GM10266 (cell line): Measurements from ENCODE around the gene FRMD7.
"Not testable (repeated sequence)": the region's sequence is repeated elsewhere in the genome, so short reads cannot be mapped to it uniquely, and the experiment has no call there.

ENCODE experiments used
- DNase-seq: peaks from one replicate; pipeline ENCODE4 v3.0.0; 2012; ENCODE audit errors: extremely low spot score
- CTCF ChIP-seq: IDR thresholded peaks from 2 replicates; pipeline ENCODE4 v1.5.1; 2012; ENCODE audit warnings: mild to moderate bottlenecking, low read depth; ENCODE audit not compliant: control insufficient read depth, insufficient read depth; ENCODE audit errors: missing control alignments

FRMD7 gene, protein sequence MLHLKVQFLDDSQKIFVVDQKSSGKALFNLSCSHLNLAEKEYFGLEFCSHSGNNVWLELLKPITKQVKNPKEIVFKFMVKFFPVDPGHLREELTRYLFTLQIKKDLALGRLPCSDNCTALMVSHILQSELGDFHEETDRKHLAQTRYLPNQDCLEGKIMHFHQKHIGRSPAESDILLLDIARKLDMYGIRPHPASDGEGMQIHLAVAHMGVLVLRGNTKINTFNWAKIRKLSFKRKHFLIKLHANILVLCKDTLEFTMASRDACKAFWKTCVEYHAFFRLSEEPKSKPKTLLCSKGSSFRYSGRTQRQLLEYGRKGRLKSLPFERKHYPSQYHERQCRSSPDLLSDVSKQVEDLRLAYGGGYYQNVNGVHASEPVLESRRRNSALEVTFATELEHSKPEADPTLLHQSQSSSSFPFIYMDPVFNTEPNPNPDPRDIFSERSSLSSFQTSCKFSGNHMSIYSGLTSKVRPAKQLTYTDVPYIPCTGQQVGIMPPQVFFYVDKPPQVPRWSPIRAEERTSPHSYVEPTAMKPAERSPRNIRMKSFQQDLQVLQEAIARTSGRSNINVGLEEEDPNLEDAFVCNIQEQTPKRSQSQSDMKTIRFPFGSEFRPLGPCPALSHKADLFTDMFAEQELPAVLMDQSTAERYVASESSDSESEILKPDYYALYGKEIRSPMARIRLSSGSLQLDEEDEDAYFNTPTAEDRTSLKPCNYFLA

GRCh38 chrX:132127743-132128142 is at the start of gene FRMD7:
TSS of gene FRMD7 (minus strand) at chrX:132128020. CDS start at chrX:132127844, 176 bp downstream.
- no peak for TF ChIP-seq CTCF
- DNase-seq: no peak

DNA sequence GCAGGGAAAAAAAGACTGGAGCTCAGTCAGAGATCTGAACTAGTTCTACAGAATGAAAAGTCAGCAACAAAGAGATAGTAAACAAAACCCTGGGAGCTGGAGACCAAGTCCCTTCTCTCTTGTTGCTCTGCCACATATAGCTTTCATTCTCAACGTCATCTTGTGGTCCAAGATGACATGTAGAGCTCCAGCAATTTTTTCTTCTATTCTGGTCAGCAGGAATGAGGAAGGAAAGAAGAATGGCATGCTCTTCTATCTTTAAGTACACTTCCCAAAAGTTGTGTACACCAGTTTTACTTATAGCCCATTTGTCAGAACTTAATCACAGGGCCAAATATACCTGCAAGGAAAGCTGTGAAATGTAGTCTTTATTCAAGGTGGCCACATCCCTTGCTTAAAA is 45.8 kb upstream of the FRMD7 start:
- no peak for DNase-seq

DNA sequence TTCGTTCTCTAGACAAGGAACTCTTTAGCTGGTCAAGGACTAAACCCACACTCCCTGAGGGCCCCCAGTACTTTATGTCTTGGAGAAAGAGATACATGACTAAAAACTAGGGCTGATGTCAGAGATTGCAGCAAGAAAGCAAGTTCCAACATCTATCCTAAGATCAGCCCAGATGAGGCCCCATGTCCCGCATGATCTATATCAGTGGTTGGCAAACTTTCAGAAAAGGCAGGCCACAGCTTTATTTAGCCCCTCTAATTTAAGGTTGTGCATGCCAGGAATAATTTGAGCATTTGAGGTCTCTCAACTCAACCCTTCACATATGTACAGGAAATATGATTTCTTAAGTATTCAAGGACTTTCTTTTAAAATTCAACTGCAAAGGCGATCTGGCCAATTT is 44.1 kb upstream of the FRMD7 start:
- DNase-seq: no peak
- TF ChIP-seq CTCF: no peak

More for the DNA sequence above, 45.8 kb upstream of the FRMD7 start:
- no peak for TF ChIP-seq CTCF

- DNase-seq: no peak
- no peak for TF ChIP-seq CTCF
These were observed 43.7 kb upstream of the FRMD7 start for GRCh38 chrX:132171478-132171877.

- no peak for TF ChIP-seq CTCF
- no peak for DNase-seq
These were observed 41.7 kb upstream of the FRMD7 start for GRCh38 chrX:132169554-132169953.

DNA sequence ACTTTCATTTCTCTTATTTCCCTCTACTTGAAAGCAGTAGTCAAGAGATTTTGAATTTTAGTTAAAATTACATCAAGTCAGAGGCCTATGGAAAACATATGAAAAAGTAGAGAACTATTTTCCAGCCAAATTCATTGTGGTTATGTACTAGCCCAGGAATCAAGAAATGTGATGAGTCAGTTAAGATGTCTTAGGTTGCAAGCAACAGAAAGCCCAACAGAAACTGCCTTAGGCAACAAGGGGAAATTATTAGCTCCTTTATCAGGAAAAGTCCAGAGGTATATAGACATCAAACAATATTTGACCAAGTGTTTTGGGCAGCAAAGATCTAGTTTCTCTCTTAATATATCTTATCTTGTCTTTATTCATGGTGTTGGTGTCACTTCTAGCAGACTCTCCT is 37.8 kb upstream of the FRMD7 start:
- DNase-seq: no peak
- TF ChIP-seq CTCF: no peak

DNA sequence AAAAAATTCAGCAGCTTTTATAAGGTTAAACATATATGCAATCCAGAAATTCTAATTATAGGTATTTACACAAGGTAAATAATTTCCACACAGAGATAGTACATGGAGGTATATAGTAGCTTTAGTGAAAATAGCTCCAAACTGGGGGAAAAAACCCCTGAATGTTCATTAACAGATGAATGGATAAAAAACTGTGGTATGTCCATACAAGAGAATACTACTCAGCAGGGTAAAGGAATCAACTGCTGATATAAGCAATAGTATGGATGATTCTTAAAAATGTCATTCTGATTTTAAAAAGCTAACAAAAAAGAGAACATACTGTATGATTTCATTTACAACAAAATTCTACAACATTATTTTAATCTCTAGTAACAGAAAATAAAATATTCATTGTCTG is 37.2 kb upstream of the FRMD7 start:
- no peak for DNase-seq
- no peak for TF ChIP-seq CTCF

- not testable (repeated sequence) for DNase-seq
These were observed 35.3 kb upstream of the FRMD7 start for GRCh38 chrX:132163094-132163493.
